Hair follicular keratinocyte (primary cell): ENCODE measurements around the gene RFXAP. TPM values are rescaled to one million over a fixed set of nuclear protein-coding genes. Genes with fewer than 3 reads are reported as not detected.

Experiments
- total RNA-seq: library from RNA; depleted of rRNA; stranded (reverse); fragments of >200 nt; gene quantifications from 2 replicates; pipeline ENCODE4 v1.2.3, GENCODE V29; 2015

Gene RFXAP, protein sequence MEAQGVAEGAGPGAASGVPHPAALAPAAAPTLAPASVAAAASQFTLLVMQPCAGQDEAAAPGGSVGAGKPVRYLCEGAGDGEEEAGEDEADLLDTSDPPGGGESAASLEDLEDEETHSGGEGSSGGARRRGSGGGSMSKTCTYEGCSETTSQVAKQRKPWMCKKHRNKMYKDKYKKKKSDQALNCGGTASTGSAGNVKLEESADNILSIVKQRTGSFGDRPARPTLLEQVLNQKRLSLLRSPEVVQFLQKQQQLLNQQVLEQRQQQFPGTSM
- total RNA-seq = 1.6 and 3.2 TPM in 2 replicates

GRCh38 chr13:36818804-36819738 is at the start of gene RFXAP:
TSS of gene RFXAP (plus strand) at chr13:36819222. CDS start at chr13:36819358, 136 bp downstream.

Other genes with a start within 250 kb of the RFXAP start
- not detected in 2 replicates for gene SERTM1, start 145.2 kb upstream of the RFXAP start, total RNA-seq
- gene SMAD9, start 101.0 kb downstream of the RFXAP start, total RNA-seq = 0.27 and 0.39 TPM in 2 replicates
- 49.7 and 61.1 TPM in 2 replicates for gene ALG5, start 180.1 kb downstream of the RFXAP start, total RNA-seq
- 51.8 and 83.7 TPM in 2 replicates for gene EXOSC8, start 181.6 kb downstream of the RFXAP start, total RNA-seq
- 31.1 and 33.8 TPM in 2 replicates for gene SUPT20H, start 240.5 kb downstream of the RFXAP start, total RNA-seq